Epidermal melanocyte (primary cell): Measurements from ENCODE around the gene ZNF423.
"Not testable (repeated sequence)": the region's sequence is repeated elsewhere in the genome, so short reads cannot be mapped to it uniquely, and the experiment has no call there.

ENCODE experiments used
- DNase-seq: peaks from one replicate; pipeline ENCODE4 v3.0.0; 2011; ENCODE audit warnings: low spot score; ENCODE audit not compliant: insufficient read length

ZNF423 gene

DNA sequence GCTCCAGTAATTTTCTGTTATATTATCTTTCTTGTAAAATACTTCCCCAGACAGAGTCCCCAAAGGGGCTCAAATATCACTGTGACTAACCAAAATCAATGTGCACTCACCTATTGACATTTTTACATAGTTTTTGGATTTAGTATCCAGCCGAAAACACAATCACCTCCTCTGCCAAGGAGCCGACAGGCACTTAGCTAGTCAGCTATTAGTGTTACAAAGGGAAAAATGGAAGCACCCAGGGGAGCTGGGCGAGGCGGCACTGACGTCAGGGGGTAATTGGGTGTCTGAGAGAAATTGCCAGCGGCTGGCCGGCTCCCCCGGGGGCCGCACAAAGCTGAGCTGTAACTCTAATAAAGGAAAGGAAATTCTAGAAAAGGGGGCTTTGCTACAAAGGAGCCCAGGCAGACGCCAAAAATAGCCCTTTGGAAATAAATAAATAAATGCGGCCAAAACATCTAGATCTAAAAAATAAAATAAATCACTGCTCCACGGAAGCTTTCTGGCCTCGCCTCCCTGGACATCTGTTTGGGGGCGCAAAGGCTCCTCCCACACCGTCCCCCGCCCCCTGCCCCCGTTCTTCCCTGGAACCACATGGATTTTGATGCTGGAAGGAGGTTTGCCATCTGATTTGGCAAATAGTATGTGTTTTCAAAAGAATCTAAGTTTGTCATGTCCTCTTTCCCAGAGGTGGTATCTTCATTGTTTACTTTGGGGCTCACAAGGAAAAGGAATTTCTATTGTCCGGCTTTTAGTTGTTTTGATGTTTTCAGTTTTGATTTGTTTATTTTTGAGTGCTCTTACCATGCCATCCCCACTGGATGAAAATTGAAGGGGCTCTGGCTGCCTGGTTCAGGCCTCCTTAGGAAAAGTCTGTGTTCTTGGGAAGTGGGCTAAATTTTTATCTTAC, 156.7 kb downstream of the ZNF423 start:
- DNase-seq: no peak

DNA sequence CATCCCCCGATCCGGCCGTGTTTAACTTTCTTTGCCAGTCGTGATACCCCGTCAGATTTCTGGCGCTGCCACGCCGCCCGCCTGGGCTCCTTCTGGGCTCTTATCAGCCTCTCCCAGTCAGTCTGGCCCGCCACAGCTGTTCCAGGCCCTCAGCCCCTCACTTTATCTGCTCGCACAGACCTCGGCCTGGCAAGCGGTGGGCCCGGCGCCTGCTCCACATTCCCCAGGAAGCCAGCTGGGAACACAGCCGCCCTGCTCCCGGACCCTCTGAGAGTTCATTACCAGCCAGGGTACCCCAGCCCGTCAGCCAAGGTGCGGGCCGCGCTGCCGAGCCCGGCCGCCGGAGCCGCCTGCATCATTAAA, 157.5 kb downstream of the ZNF423 start:
- DNase-seq: no peak

DNA sequence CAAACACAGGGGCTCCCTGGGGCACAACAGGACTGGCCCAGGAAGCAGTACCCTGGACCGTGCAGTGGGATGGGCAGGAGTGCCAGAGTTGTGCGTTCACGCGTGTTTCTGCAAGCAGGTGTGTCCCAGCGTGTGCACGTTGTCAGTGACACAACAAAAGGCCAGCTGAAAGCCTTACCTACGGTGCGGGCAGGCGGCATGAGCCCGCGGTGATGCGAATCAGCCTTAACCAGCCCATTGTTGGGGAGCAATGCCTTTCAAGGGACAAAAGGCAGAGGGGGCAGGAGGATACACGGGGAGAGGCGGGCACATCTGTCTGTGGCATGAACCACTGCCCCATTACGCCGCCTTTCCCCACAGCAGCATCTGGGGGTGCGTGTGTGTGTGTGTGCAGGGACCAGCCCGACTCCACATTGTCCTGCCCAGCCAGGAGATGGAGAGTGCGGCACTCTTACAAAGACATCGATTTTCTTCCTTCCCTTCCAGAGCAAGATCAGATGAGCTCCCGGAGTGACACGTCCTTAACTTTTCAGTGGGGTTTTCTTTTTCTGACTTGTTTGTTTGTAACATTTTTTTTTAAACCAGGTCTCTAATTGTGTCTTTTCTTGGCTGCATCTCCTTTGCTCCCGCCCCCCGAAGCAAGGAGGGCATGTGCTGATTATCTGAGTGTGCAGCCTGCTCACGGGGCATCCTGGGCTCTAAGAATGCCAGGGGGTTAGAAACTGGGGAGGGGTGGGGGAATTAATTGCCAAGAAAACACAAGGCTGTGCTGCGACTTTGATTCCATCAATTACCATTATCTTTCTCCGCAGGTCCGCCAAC, 158.1 kb downstream of the ZNF423 start:
- DNase-seq: no peak

DNA sequence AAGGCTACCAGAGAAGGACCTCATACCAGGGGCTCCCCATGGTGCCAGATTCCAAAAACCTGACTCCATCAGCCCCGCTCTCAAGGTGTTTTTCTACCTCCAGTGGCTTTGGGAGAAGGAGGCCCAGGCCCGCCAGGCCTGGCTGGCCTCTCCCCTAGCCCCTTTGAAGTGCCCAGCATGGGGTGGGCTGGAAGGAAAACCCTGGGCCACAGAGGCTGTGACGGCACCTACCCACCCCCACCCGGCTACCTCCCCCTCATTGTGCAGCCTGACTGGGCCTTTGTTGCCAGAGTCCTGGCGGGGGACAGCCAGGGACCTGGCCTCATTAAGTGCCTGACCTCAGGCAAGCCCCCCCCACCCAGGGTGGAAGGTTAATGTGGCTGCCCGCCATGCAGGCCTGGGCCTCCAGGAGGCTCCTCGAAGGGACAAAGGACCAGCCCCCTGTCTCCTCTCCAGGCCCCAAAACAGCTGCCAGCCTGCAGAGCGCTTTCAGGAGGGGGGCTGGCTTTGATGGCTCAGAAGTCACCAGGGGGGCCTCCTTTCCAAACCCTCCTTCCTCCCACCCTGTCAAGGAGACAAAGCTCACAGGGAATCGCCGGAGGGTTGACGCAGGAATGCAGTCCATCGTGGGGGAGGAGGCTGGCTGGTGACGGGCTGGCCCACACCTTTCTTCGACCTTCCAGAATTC, 159.4 kb downstream of the ZNF423 start:
- no peak for DNase-seq

DNA sequence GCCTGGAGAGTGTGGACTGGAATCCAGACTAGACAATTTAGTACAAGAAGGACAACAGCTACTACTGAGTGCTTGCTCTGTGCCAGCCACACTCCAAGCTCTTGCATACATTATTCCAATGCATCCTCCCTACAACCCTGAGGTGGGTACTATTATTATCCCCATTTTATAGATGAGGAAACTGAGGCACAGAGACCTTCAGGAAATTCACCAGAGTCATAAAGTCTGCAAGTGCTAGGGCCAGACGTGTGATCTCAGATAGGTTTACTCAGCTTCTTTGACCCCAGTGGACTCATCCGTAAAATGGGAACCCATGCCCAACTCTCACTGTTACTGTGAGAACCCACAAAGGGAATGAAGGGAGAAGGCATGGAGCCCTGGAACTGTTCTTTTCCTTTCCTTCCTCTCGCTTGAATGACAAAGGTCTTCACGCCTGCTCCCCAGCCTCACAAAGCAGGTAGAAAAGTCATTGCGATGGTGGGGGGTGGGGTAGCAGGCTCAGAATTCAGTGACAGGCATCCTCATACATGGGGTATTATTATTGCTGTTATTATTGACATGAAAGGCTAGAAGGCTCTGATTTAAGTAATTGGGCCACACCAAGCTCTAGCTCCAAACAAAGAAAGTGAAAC, 160.0 kb downstream of the ZNF423 start:
- no peak for DNase-seq

DNA sequence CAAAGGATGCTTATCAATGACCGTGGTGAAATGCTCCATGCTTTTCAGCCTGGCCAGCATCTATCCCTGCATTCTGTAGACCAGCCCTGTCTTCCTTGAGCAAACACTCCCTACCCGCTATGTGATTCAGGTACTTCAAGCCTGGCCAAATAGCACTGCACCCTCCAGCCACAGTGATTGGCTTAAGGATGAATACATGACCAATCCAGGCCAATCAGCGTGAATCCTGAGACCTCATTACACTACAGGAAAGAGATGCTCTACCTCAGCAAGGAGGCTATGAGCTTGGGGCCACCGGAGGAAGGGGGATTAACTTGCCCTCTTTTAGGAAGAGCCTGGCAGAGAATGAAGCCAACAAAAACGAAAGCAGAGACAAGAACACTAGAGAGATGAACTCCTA, 162.5 kb downstream of the ZNF423 start:
- no peak for DNase-seq

DNA sequence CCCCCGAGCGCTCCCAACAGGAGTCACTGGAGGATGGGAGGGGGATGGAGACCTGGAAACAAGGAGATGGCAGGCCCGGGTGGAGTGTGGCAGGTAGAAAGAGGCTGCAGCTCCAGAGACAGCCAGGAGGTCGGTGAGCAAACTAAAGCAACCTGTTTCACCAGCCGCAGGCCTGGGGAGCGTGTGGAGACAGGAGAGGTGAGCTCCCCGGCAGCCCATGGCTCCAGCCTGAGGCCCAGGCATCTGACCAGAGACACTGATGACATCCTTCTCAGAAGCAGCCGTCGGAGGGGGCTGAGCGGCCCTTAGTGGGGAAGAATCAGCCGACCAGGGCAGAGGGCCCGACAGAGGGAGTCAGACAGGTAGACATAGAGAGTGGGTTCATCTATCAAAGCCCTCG, 165.1 kb downstream of the ZNF423 start:
- no peak for DNase-seq

DNA sequence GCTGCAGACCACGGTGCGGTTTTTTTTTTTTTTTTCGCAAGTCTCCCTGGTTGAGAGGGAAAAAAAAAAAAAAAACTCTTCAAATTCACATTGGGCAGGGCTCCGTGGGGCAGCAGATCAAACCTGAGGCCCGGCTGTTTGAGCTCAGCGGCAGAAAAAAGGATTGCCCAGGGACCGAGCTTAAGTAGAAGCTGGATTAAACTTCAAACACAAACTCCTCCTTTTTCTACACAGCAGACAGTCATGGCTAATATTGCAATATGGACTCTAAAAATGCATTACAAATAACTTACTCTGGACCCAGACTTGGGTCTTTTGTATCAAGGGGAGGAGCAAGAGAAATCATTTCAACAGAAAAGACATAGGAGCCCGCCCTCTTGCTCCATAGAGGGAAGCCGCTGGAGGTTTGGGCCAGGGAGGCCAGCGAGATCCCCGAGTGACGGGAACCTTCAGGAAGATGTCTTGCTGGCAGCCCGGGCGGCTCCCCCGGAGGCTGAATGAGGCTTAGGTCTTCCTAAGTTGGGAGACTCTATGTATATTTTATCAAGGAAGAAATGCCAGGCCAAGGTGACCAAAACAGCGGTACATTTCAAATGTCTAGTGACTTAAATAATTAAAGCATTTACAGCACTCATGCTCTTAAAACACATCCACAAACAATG, 167.7 kb downstream of the ZNF423 start:
- no peak for DNase-seq

DNA sequence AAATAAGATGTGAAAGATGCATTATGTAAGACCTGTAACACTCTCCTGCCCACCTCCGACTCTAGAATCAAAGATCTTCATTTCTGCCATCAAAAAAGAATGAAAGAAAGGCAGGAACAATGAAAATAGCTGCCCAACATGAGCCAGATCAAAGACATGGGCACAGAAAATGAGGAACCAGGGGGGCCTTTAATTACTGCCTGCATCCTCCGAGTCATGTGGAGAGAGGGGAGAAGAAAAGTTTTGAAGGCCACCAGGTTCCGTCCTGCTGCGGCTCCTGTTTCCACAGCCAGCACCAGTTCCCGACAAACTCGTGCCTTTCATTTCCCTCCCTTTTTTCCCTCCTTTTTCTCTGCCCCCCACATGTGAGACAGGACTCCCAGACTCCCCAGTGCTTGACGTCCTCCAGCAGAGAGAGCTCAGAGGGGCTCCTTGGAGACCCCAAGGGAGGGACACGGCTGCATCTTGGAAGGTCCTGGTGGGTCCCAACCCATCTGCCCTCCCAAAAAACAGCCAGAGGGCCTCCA, 168.4 kb downstream of the ZNF423 start:
- DNase-seq: no peak

DNA sequence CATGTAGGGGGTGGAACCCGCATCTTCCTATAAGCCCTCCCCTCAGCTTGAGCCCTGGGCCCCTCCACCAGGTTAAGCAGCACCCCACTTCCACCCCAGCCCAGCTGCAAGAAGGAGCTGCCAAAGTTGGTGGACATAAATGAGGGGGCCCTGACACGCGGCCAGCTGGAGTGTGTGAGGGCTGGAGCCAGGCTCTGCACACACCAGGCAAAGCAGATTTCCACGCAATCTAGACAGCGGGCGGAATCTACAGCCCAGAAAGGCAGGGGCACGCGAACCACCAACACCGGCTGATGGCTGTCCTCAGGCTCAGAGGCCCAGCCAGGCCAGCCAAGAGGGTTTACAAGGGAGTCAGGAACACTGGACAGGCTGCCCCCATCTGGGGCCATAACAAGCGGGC, 171.2 kb downstream of the ZNF423 start:
- DNase-seq: no peak

DNA sequence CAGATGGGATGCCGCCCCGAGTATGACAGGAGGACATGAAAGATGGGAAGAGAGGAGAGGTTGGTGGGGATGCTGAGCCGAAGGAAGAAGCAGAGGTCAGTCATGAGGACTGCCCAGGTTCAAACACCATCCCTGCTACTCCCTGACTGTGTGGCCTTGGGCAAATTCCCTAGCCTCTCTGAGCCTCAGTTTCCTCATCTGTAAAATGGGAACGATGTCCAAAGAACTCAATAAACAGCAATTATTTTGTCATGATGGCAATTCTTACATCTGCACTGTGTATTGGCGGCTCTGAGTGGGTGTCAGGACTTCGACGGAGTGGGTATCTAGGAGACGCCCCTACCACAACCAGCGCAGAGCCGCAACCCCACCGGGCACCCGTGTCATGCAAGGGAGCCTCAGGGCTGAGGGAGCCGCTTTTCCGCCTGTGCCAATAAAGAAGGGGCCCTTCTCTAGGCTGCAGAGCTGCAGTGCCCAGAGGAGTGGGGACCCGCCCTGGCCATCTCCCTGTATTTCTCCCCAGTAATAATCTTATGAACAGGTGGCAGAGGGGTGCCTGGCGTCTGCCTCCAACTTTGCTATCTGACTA, 173.2 kb downstream of the ZNF423 start:
- no peak for DNase-seq

DNA sequence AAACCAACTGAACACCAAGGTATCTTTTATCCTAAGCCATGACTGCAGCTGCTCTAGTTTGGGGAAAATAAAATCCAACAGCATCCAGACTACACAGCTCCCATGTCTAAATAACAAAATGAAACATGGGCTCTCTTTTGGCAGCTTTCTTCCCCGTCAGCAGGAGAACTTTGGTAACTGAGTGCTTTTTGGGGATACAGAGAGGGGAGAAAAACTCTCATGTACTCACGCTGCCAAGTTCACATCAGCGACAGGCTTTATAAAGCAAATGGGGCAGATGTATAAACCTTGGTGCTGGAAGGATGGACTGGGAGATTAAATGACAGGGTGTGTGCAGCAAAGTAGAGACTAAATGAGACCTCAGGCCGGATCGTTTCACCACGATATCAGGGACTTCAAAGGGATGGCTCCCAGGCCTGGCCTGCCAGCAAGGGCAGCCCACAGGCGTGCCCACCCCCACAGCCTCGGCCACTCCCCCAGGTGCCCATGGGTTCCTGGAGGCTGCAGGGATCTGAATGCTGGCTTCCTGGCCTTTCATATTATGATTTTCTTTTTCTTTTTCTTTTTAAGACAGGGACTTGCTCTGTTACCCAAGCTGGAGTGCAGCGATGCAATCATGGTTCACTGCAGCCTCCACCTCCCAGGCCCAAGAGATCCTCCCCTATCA, 174.6 kb downstream of the ZNF423 start:
- DNase-seq: no peak

DNA sequence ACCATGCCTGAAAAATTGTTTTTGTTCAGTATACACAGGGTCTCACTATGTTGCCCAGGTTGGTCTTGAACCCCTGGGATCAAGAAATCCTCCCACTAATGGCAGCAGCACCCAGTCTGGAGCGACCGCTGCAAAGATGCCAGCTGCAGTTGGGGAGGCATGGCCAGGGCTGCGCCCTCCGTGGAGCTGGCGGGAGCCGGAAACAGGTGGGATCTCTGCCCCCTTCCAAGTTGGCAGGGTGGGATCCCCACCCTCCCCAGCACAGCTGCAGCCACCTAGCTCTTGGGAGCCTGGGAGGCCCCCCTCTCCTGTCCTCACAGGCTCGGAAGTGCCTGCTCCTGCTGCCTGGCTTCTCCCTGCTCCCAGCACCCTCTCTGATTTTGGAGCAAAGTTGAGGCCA, 176.8 kb downstream of the ZNF423 start:
- DNase-seq: no peak

DNA sequence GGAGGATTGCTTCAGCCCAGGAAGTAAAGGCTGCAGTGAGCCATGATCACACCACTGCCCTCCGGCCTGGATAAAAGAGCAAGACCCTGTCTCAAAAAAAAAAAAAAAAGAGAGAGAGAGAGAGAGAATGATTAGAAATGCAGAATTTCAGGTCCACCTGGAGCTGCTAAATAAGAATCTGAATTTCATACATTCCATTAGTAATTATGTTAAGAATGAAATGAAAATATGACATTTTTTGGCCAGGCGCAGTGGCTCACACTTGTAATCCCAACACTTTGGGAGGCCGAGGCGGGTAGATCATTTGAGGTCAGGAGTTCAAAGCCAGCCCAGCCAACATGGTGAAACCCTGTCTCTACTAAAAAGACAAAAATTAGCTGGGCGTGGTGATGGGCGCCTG, 178.3 kb downstream of the ZNF423 start:
- DNase-seq: not testable (repeated sequence)

DNA sequence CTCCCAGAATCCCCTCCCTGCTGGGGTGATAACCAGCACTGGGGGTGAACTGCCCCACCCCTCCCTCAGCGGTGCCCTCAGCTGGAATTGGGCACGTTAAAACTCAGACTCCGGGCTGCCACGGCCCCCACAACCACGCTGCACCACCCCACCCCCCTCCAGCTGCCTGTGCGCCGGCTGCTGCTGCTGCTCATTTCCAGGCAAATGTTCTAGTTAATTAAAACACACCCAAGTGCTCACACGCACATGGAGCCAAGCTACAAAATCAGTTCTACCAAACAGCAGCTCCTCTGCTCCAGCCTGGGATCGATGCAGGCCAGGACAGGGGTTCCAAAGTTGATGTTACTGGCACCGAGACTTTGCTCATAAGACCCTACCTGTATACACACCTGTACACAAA, 180.5 kb downstream of the ZNF423 start:
- DNase-seq: no peak

DNA sequence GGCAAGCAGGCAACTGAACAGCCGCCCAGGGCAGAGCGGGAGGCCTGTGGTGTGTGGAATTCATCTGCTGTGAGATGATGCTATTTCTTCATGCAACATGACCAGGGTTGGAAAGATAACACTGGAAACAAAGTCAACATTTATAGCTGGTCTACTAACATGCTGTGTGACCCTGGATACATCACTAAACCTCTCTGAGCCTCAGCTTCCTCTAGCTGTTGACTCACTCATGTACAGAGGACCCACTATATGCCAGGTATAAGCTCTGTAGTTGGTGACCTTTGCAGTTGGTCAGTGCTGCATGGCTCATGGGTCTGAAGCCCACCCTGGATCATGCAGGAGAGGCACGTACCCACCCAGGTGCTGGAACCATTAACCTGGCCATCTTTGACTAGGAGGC, 180.9 kb downstream of the ZNF423 start:
- no peak for DNase-seq

DNA sequence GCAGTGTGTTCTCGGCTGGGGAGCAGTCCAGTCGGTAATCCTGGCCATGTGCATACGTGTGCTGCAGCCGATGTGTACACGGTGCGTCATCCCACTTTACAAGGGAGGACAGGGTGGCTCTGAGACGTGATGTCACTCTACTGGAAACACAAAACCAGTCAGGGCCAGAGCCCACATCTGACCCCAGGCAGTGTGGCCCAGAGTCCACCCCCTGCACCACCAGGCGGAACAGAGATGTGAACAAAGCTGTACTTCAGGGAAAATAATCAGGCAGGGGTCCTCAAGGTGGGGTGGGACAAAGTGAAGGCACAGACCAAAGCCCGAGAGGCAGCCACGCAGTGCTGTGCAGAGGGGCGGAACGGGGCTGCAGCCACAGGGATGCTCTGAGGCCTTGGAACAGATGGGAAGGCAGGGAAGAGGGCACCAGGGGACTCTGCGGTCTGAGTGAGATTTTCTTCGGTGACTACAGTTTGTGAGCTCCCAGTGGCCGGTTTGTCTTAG, 181.5 kb downstream of the ZNF423 start:
- no peak for DNase-seq

DNA sequence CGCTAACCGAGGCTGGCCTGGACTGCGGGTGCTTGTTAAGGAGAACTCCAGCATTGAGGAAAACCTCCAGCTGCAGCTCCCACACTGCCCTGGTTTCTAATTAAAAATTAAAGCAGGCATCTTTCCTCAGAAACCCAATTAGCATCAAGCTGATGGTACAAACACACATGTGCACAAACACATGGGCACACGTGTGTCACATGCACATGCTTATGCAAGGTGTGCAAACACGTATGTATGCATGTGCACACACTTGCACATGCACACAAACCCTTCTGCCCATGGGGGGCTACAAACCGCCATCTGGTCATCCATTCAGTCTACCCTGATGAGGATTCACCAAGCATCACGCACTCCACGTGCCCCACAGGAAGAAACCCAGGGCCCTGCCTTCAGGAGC, 182.5 kb downstream of the ZNF423 start:
- no peak for DNase-seq

DNA sequence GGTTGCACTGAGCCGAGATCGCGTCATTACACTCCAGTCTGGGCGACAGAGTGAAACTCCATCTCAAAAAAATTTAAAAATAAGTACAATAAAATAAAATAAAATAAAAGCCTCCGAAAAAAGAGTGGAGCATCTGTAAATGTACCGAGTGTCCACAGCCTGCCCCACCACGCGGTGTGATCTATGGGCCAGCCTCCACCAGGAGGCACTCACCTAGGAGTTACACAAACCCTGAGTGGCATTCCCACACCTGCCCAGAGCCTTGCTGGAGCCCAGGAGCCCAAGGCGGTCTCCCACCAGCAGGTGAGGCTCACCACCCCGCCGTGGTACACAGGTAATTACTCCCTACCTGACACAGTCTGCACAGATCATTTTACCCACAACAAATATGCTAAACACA, 183.2 kb downstream of the ZNF423 start:
- DNase-seq: no peak

DNA sequence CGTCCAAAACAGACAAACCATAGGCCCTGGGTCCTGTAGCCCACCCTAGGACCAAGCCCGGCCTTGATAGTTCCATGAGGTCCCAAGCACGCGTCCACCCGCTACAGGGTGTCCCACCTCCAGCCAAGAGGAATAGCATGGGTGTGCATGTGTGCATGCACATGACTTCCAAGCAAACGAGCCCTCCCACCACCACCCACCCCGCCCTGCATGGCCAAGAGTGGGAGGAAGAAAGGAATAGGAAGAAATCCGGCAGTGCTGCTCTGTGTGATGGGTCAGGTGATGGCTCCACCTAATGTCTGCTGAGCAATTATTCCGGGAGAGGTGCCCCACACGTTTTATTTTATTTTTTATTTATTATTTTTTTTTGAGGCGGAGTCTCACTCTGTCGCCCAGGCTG, 184.6 kb downstream of the ZNF423 start:
- DNase-seq: no peak
